Pancreas (tissue), 10 donors: ENCODE data around the gene ENO2. TPM values are rescaled to one million over a fixed set of nuclear protein-coding genes. Genes with fewer than 3 reads are reported as not detected.

Experiments used
- ATAC-seq, 4 donors: fragments of 200-7000 bp; cut with Tn5 transposase; one replicate each; pipeline versions ENCODE4 v1.8.0 to v1.9.1; 2020; ENCODE audit warnings: mild to moderate bottlenecking in 4 of 4, moderate library complexity in 4 of 4
- DNase-seq, 6 donors: peaks; one replicate each; pipeline ENCODE4 v3.0.0-alpha.2; 2020
- FAIRE-seq: peaks from 2 replicates; lab custom pipeline; 2012; peaks lifted over from hg19 to GRCh38; lab: Jason Lieb, UNC
- H3K27ac ChIP-seq, 4 donors: fragments of 200-600 bp; sonication (generic); 1 replicate in 3 of 4; 2 replicates in 1 of 4; pipeline versions ENCODE4 v1.5.0 to v1.8.0; 2020
- H3K27me3 ChIP-seq, 4 donors: fragments of 200-600 bp; one replicate each; pipeline ENCODE4 v1.8.0; 2021
- H3K36me3 ChIP-seq, 3 donors: fragments of 200-600 bp; sonication (generic) in 1 of 3; one replicate each; pipeline versions ENCODE4 v1.5.0 to v1.8.0; 2020 to 2021
- H3K4me1 ChIP-seq, 3 donors: fragments of 200-600 bp; one replicate each; pipeline ENCODE4 v1.8.0; 2021
- H3K4me3 ChIP-seq, 4 donors: fragments of 200-600 bp; sonication (generic) in 2 of 4; one replicate each; pipeline versions ENCODE4 v1.5.0 to v1.8.0; 2020 to 2021
- H3K9me3 ChIP-seq, 4 donors: fragments of 200-600 bp; one replicate each; pipeline ENCODE4 v1.8.0; 2021
- CTCF ChIP-seq, 4 donors: fragments of 200-600 bp; sonication (generic) in 3 of 4; IDR thresholded peaks; one replicate each; pipeline versions ENCODE4 v1.5.0 to v1.8.0; 2021; ENCODE audit warnings: antibody characterized with exemption in 4 of 4
- WGBS, 2 donors: extraction: QIAGEN DNeasy Blood & Tissue Kit; methylation state at CpG; one replicate each; pipeline ENCODE4 v1.1.7; 2013; 5-methylcytosine and 5-hydroxymethylcytosine counted together
- intact Hi-C, 3 donors: fragments of 100-400 bp; cut with DNase I; formaldehyde crosslinking; loops; one replicate each; pipeline versions ENCODE4 v1.11.1 to v1.14.2; 2022
- polyA plus RNA-seq, 2 donors: library from polyadenylated mRNA; stranded (reverse); fragments of 200-250 nt; gene quantifications; one replicate each; pipeline ENCODE4 v1.2.3, GENCODE V29; 2013
- total RNA-seq, 6 donors: library from RNA; stranded (reverse); fragmentation: NEBNext Ultra II Directional in 4 of 6; extraction: Animal tissue kit (Norgen Biotek cat#: 25700) in 4 of 6; gene quantifications; one replicate each; pipeline versions ENCODE4 v1.2.1 to v1.2.4, GENCODE V29; 2021 to 2023
- donor health status: healthy with polysubstance abuse.
- donor health status: DM: no; HTN: no; CAD: no; lungs with moderate emphysema.
- donor health status: DM: no; HTN: no; CAD: no.
- donor health status: control.
- donor health status: control.
- donor health status: Bipolar disorder and iron deficiency.
- donor health status: DM: yes; HTN: yes; CAD: no.
- donor health status: DM: no; HTN: no; CAD: no.
- donor health status: DM: no; HTN: no; CAD: no.
- donor health status: DM: yes; HTN: yes; CAD: no.

The ENO2 gene
- total and polyA plus RNA-seq, 8 donors = 2.3 to 53.6 (median 6.6) TPM

GRCh38 chr12:6962285-6963015, 48.1 kb downstream of the ENO2 start:
- ATAC-seq (peak; percentile 46 to 64 (median 58)), DNase-seq (peak in 5 of 6 donors; percentile 84 to 91 (median 86)), FAIRE-seq (no peak)
- 11 to 20% methylated on average over 23 to 25 of the region's 25 CpGs for WGBS, 2 donors
- intact Hi-C loops = no loop called here
- Histone ChIP-seq H3K4me1 (peaks cover 25 to 44% (median 27%) of the 10 kb centered on the region in 3 donors), H3K36me3 (peaks cover 0 to 4% (median 0%) of the 10 kb centered on the region in 3 donors), H3K27me3 (no peaks in the 10 kb centered on the region), H3K9me3 (no peaks in the 10 kb centered on the region), H3K4me3 (peak overlapping the region; percentile 61 to 79 (median 66)), H3K27ac (peak overlapping the region; percentile 88 to 97 (median 94))
- TF ChIP-seq CTCF (IDR thresholded peaks at IDR 0.05) = no peak

GRCh38 chr12:6963016-6963731, 48.8 kb downstream of the ENO2 start:
- H3K4me3 ChIP-seq = peak overlapping the region; percentile 61 to 79 (median 66)
- no peaks in the 10 kb centered on the region for H3K27me3 ChIP-seq
- DNase-seq = peak; percentile 89 to 98 (median 95)
- no peaks in the 10 kb centered on the region for H3K9me3 ChIP-seq
- peak; percentile 78 to 86 (median 80) for ATAC-seq
- H3K36me3 ChIP-seq = peaks cover 0 to 4% (median 1%) of the 10 kb centered on the region in 3 donors
- intact Hi-C loops = no loop called here
- FAIRE-seq = no peak
- 3 to 16% methylated on average over 32 of the region's 32 CpGs for WGBS, 2 donors
- peaks cover 25 to 47% (median 28%) of the 10 kb centered on the region in 3 donors for H3K4me1 ChIP-seq
- peak in 2 of 4 donors; percentile 8 to 12 for TF ChIP-seq CTCF (IDR thresholded peaks at IDR 0.05)
- H3K27ac ChIP-seq = peak overlapping the region; percentile 88 to 97 (median 94)

GRCh38 chr12:6963791-6964413, 49.5 kb downstream of the ENO2 start:
- TF ChIP-seq CTCF (IDR thresholded peaks at IDR 0.05) = no peak
- Histone ChIP-seq H3K27ac (peak overlapping the region; percentile 88 to 97 (median 94)), H3K4me1 (peaks cover 28 to 54% (median 35%) of the 10 kb centered on the region in 3 donors), H3K9me3 (no peaks in the 10 kb centered on the region), H3K4me3 (peak overlapping the region; percentile 61 to 79 (median 66)), H3K27me3 (no peaks in the 10 kb centered on the region), H3K36me3 (peaks cover 0 to 5% (median 4%) of the 10 kb centered on the region in 3 donors)
- ATAC-seq = no peak
- intact Hi-C loops = no loop called here
- DNase-seq = peak in 5 of 6 donors; percentile 60 to 88 (median 73)
- WGBS, 2 donors = 10 to 11% methylated on average over 15 to 17 of the region's 17 CpGs
- no peak for FAIRE-seq

GRCh38 chr12:6964605-6965025, 50.2 kb downstream of the ENO2 start:
- peak overlapping the region; percentile 61 to 79 (median 66) for H3K4me3 ChIP-seq
- H3K27me3 ChIP-seq = no peaks in the 10 kb centered on the region
- H3K4me1 ChIP-seq = peaks cover 33 to 61% (median 42%) of the 10 kb centered on the region in 3 donors
- ATAC-seq = no peak
- no peaks in the 10 kb centered on the region for H3K9me3 ChIP-seq
- FAIRE-seq = no peak
- intact Hi-C loops = no loop called here
- peaks cover 0 to 5% (median 4%) of the 10 kb centered on the region in 3 donors for H3K36me3 ChIP-seq
- peak in 1 of 6 donors; percentile 71 for DNase-seq
- 10 to 15% methylated on average over 8 of the region's 8 CpGs for WGBS, 2 donors
- H3K27ac ChIP-seq = peak overlapping the region; percentile 60 to 97 (median 90)
- TF ChIP-seq CTCF (IDR thresholded peaks at IDR 0.05) = no peak
